Medulla oblongata (tissue), 1 donor: Measurements from ENCODE around the gene MAZ.
"Not testable (repeated sequence)": the region's sequence is repeated elsewhere in the genome, so short reads cannot be mapped to it uniquely, and the experiment has no call there.

Experiments
- DNase-seq: peaks from one replicate; pipeline ENCODE4 v3.0.0-alpha.2; 2015; ENCODE audit errors: extremely low spot score

MAZ gene

GRCh38 chr16:29825145-29826044, 19.1 kb downstream of the MAZ start:
- DNase-seq, result peak; percentile 51

DNA sequence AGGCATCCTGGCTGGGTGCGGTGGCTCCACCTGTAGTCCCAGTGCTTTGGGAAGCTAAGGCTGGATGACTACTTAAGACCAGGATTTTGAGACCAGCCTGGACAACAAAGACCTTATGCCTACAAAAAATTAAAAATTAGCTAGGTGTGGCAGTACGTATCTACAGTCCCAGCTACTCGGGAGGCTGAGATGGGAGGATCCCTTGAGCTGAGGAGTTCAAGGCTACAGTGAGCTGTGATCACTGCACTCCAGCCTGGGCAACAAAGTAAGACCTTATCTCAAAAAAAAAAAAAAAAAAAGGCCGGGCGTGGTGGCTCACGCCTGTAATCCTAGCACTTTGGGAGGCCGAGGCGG, 20.0 kb downstream of the MAZ start:
- no peak for DNase-seq

DNA sequence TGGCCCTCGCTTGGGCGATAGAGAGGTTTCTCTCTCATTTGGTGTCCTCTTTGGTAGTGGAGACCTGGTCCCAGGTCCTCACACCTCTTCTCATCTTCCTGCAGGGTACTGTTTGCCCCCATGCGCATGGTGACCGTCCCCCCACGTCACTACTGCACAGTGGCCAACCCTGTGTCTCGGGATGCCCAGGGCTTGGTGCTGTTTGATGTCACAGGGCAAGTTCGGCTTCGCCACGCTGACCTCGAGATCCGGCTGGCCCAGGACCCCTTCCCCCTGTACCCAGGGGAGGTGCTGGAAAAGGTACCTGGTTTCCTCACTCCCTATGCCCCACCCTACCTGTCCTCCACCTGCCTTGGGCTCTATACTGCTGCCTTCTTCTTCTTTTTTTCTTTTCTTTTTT, 24.4 kb downstream of the MAZ start:
- no peak for DNase-seq

GRCh38 chr16:29831490-29831889, 25.2 kb downstream of the MAZ start:
- no peak for DNase-seq

GRCh38 chr16:29833219-29833618, 26.9 kb downstream of the MAZ start:
- DNase-seq, result not testable (repeated sequence)

DNA sequence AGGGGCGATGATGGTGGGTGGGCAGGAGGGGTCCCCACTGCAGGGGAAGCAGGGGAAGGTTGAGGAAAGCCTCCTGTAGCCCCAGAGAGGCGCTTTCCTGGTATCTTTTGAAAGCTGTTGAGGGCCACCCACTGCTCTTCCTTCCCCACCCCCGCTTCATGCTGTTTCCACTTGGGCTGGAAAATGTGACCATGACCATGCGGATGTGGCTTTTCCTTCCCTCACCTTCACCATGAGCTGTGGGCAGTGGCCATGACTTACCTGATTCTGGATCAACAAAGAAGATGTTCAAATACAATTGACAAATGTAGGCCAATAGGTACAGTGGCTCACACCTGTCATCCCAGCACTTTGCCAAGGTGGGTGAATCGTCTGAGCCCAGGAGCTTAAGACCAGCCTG, 27.8 kb downstream of the MAZ start:
- no peak for DNase-seq

DNA sequence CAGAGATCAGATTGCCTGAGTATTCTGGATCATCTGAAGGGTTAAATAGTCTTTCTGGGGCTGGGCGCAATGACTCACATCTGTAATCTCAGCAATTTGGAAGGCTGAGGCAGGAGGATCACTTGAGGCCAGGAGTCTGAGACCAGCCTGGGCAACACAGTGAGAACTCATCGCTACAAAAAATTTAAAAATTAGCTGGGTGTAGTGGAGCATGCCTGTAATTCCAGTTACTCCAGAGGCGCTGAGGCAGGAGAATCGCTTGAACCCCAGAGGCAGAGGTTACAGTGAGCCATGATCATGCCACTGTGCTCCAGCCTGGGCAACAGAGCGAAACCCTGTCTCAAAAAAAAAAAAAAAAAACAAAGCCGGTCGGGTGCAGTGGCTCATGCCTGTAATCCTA, 29.6 kb downstream of the MAZ start:
- no peak for DNase-seq

DNA sequence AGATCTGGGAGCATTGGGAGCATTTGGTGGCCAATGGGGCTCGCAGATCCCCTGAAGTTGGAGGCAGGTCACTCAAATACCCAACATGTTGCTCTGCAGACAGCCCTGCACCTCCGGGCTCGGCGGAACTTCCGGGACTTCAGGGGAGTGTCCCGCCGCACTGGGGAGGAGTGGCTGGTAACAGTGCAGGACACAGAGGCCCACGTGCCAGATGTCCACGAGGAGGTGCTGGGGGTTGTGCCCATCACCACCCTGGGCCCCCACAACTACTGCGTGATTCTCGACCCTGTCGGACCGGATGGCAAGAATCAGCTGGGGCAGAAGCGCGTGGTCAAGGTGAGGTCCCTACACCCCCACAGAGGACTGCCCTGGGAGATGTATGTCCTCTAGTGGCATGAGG, 30.3 kb downstream of the MAZ start:
- DNase-seq, result no peak

- DNase-seq, result no peak
These were observed 31.5 kb downstream of the MAZ start for GRCh38 chr16:29837841-29838240.

DNA sequence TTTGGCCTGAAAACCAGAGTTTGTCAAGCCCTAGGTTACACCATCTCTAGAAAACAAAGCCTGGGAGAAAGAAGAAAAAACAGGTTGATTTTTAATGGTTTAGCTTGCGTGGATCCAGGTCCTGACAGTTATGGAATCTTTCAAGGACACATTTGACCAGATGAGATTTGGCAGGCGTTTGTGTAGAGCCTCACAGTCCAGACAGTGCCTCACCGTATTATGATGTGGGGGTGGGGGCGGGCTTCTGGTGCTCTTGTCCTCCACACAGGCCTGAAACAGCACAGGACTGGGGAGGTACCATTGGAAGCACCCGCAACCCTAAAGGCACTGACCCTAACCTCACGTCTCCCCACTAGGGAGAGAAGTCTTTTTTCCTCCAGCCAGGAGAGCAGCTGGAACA, 33.5 kb downstream of the MAZ start:
- no peak for DNase-seq

DNA sequence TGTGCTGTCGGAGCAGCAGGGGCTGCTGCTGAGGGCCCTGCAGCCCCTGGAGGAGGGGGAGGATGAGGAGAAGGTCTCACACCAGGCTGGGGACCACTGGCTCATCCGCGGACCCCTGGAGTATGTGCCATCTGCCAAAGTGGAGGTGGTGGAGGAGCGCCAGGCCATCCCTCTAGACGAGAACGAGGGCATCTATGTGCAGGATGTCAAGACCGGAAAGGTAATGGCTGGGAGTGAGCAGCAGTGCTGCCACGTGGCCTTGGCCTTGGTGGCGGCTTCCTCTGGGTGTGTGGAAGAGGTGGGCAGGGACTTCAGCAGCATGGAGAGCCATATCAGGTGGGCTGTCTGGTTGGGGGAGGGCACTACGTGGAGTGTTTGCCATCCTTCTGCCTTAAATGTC, 33.9 kb downstream of the MAZ start:
- DNase-seq, result no peak

- DNase-seq, result no peak
These were observed 35.3 kb downstream of the MAZ start for GRCh38 chr16:29841631-29842030.

DNA sequence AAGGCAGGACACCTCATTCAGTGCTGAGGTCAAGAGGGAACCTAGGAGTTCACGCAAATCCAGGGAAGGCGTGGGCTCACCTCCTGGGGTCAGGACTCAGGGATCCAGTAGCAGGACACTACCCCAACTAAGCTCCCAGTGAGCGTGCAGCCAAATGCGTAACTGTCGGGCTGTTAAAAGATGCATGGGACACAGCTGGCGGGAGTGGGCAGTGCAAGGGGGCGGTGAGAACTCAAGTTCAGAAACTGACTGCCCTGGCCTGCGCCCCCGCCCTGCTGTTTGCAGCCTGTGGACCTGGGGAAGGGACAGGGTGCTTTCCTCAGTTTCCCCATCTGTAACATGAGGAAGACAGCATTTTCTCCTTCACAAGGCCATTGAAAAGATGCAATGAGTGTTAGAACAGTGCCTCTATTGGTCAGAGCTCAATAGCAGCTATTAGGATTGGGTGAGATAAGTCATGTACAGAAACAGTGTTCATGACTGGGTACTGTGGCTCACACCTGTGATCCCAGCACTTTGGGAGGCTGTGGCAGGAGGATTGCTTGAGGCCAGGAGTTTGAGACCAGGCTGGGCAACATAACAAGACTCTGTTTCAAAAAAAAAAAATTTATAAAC, 36.5 kb downstream of the MAZ start:
- DNase-seq, result no peak

GRCh38 chr16:29843931-29844330, 37.6 kb downstream of the MAZ start:
- DNase-seq, result no peak

GRCh38 chr16:29844575-29845331, 38.4 kb downstream of the MAZ start:
- no peak for DNase-seq

DNA sequence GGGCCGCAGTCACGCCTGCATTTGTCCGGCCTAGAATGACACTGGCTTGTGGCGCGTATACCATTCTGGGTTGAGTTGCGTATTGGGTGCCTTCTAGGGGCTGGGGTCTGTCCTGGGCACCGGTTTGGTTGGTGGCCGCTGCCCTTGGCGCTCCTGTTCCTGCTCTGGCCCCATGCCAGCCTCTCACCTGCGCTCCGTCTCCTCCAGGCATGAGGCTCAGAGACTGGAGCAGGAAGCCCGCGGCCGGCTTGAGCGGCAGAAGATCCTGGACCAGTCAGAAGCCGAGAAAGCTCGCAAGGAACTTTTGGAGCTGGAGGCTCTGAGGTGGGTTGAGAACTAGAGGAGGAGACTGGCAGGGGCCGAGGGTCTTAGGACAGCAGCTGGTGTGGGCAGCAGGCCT, 39.3 kb downstream of the MAZ start:
- no peak for DNase-seq

GRCh38 chr16:29848420-29849297, 42.3 kb downstream of the MAZ start:
- DNase-seq, result peak; percentile 67

DNA sequence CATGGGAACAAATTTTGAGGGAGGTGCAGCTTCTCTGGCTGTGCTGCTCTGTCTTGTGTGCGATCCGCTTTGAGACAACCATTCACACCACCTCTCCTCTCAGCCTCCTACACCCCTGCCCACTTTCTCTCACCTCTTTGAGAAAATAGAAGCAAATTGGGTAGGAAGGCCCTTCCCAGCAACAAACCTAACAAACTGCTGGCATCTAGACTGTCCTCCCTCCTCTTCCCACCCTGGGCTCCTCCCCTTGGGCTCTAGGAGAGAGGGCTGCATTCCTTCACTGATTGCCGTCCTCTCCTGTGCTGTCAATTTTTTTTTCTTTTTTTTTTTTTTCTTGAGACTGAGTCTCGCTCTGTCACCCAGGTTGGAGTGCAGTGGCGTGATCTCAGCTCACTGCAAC, 43.2 kb downstream of the MAZ start:
- no peak for DNase-seq

GRCh38 chr16:29850998-29851397, 44.7 kb downstream of the MAZ start:
- DNase-seq, result no peak

DNA sequence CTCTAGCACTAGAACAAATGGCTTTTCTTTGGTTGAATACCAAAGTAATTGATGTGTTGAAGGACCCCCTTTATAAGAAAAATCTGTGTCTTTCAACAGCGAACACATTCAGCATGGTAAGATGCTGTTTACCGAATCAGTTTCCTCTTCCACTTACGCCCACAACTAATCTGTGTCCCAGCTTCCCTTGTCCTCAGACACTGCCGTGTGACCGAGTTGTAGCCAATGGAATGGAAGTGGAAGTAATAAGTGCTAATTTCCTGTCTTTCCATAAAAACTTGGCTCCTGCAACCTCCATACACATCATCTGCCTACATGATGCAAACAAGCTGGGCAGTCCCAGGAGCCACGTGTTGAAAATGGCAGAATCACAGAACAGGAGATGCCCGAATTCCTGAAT, 46.3 kb downstream of the MAZ start:
- DNase-seq, result peak; percentile 28

DNA sequence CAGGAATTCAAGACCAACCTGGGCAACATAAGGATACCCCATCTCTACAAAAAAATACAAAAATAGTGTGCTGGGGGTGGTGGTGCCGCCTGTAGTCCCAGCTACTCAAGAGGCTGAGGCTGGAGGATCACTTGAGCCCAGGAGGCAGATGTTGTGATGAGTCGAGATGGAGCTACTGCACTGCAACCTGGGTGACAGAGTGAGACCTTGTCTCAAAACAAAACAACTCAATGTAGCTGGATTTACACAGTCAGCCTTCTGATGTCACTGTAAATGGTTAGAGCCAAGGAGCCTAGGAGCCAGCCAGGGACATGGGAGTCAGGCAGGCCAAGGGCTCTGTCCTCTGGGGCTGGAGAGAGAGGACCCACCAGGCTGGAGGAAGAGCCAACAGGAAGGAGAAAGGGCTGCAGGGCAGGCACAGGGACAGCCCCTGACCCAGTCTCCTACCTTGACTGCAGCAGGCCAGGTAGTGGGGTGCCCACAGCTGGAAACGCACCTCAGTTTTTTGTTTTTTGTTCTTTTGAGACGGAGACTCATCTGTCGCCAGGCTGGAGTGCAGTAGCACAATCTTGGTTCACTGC, 48.3 kb downstream of the MAZ start:
- DNase-seq, result no peak
